K562 (cell line): Measurements from ENCODE around the gene XYLB. TPM values are rescaled to one million over a fixed set of nuclear protein-coding genes. Genes with fewer than 3 reads are reported as not detected.
A peak's percentile ranks its signal among the peaks of the same experiment; 100 is the strongest.

Experiments used
- CEBPB ChIP-seq: fragments of 450-650 bp; IDR thresholded peaks from 2 replicates; pipeline ENCODE4 v1.6.1; 2016; ENCODE audit warnings: missing genetic modification characterization, missing compliant biosample characterization
- CREM ChIP-seq: IDR thresholded peaks from 2 replicates; pipeline ENCODE4 v1.6.1; 2014; ENCODE audit warnings: antibody characterized with exemption, low read depth
- GATA2 ChIP-seq: sonication (generic); formaldehyde crosslinking; IDR thresholded peaks from 2 replicates; pipeline ENCODE4 v1.4.0; 2020; ENCODE audit warnings: mild to moderate bottlenecking, missing genetic modification reagents
- HDAC2 ChIP-seq: fragments of 450-650 bp; IDR thresholded peaks from 2 replicates; pipeline ENCODE4 v1.6.1; 2016; ENCODE audit warnings: mild to moderate bottlenecking
- HDAC8 ChIP-seq: fragments of 450-650 bp; IDR thresholded peaks from 2 replicates; pipeline ENCODE4 v1.6.1; 2016; ENCODE audit warnings: mild to moderate bottlenecking, missing genetic modification characterization, moderate library complexity, missing compliant biosample characterization
- HMG20A ChIP-seq: fragments of 450-650 bp; formaldehyde crosslinking; conservative IDR thresholded peaks from 2 replicates; pipeline ENCODE4 v1.4.0; 2020; ENCODE audit warnings: mild to moderate bottlenecking, mixed read lengths
- ILK ChIP-seq: fragments of 450-650 bp; IDR thresholded peaks from 2 replicates; pipeline ENCODE4 v1.6.1; 2016; ENCODE audit warnings: missing genetic modification characterization, low read depth, mild to moderate bottlenecking, missing compliant biosample characterization, moderate library complexity, borderline replicate concordance
- KLF6 ChIP-seq: fragments of 250-450 bp; sonication (Bioruptor Pico); IDR thresholded peaks from 2 replicates; pipeline ENCODE4 v1.4.0; 2020; ENCODE audit warnings: mild to moderate bottlenecking, moderate library complexity, borderline replicate concordance
- MAFF ChIP-seq: IDR thresholded peaks from 2 replicates; pipeline ENCODE4 v1.6.1; 2012; ENCODE audit warnings: low read length, improper control_type of control experiment
- RBFOX2 ChIP-seq: fragments of 200-400 bp; formaldehyde crosslinking; IDR thresholded peaks from 2 replicates; pipeline ENCODE4 v1.6.1; 2017; ENCODE audit warnings: low read depth, mild to moderate bottlenecking, low read length, moderate library complexity
- RFX5 ChIP-seq: IDR thresholded peaks from 2 replicates; pipeline ENCODE4 v1.6.1; 2011; ENCODE audit warnings: low read depth, mild to moderate bottlenecking, improper control_type of control experiment, low read length
- SMAD1 ChIP-seq: fragments of 150-350 bp; IDR thresholded peaks from 2 replicates; pipeline ENCODE4 v1.6.1; 2014; ENCODE audit warnings: low read length, low read depth; ENCODE audit not compliant: partially characterized antibody
- TRIM24 ChIP-seq, 2 experiments: fragments of 450-650 bp; IDR thresholded peaks; 2 replicates each; pipeline ENCODE4 v1.6.1; 2016
- ZNF695 ChIP-seq: fragments of 450-650 bp; formaldehyde crosslinking; IDR thresholded peaks from 2 replicates; pipeline ENCODE4 v1.4.0; 2020; ENCODE audit warnings: mild to moderate bottlenecking, moderate library complexity
- polyA plus RNA-seq, 8 experiments: library from polyadenylated mRNA; depleted of rRNA in 4 of 8; stranded (reverse) in 5 of 8; unstranded in 3 of 8; fragments of >200 nt; fragmentation: Nextera tagmentation in 2 of 8; fragmentation: Illumina TruSeq in 1 of 8; extraction: Ambion mirVana in 2 of 8; extraction: Trizol in 1 of 8; gene quantifications; 2 replicates each; pipeline versions ENCODE4 v1.2.1 to v1.2.3, GENCODE V29; 2011 to 2014; ENCODE audit warnings: inconsistent platforms in 1 of 8, missing spikeins in 1 of 8
- total RNA-seq, 7 experiments: library from RNA; depleted of rRNA in 6 of 7; stranded (reverse); fragments of >200 nt in 6 of 7; fragmentation: Illumina TruSeq in 2 of 7; extraction: Trizol in 2 of 7; gene quantifications; 2 replicates each; pipeline versions ENCODE4 v1.2.1 to v1.2.3, GENCODE V29; 2011 to 2021; ENCODE audit warnings: low replicate concordance in 1 of 7
- TF ChIP-seq, protein P1 (sequence below): sonication (generic); formaldehyde crosslinking; IDR thresholded peaks from 2 replicates; pipeline ENCODE4 v1.4.0; 2020; ENCODE audit warnings: mild to moderate bottlenecking, missing genetic modification reagents
- TF ChIP-seq, protein P2 (sequence below): fragments of 200-600 bp; sonication (generic); IDR thresholded peaks from one replicate; pipeline ENCODE4 v1.6.1; 2012; ENCODE audit warnings: mild to moderate bottlenecking, low read depth, low read length, inconsistent platforms

Gene XYLB
- total and polyA plus RNA-seq, 9 of the 15 experiments (the other 6 are each of a cell fraction or from before 2014, with no cell fraction given): 4.0 to 20.2 (median 13.2) TPM

DNA sequence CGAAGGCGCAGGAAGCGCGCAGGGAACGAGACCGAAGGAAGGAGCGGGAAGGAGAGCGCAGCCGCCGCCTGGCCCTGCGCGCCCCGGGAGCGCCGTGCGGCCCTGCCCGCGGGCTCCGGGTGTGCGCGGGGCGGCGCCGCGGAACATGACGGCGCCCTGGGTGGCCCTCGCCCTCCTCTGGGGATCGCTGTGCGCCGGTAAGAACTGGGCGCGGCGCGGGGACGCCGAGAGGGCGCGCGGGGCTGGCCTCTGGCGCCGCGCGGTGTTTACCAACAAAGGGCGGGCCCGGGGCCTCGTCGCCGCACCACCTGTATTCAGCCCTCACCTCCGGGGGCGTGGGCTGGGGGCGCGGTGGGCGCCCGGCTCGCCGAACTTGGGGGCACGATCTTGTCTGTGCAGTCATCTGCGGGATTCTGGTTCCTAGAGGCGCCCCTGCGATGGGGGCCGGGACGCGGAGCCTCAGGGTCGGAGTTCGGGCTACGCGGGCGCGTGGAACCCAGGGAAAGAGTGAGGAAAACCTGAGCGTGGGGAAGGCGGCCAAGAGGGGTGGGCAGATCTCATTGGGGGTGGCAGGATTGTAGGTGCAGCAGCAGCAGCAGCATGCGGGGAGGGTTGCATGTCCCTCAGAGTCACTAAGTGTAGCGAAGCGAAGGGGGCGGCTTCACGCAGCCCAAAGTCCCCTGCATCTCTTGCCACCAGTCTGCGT lies 107.7 kb downstream of the XYLB start (continued):
- TF ChIP-seq SMAD1: no peak
- peak; percentile 18; the same call in 1 of the 2 replicates for TF ChIP-seq HDAC2
- TF ChIP-seq RBFOX2: peak; percentile 69
- no peak for TF ChIP-seq GATA2 (CRISPR knock-in tag)
- no peak for TF ChIP-seq RFX5
- TF ChIP-seq ILK: no peak
- no peak for TF ChIP-seq MAFF
- TF ChIP-seq, protein P1, sequence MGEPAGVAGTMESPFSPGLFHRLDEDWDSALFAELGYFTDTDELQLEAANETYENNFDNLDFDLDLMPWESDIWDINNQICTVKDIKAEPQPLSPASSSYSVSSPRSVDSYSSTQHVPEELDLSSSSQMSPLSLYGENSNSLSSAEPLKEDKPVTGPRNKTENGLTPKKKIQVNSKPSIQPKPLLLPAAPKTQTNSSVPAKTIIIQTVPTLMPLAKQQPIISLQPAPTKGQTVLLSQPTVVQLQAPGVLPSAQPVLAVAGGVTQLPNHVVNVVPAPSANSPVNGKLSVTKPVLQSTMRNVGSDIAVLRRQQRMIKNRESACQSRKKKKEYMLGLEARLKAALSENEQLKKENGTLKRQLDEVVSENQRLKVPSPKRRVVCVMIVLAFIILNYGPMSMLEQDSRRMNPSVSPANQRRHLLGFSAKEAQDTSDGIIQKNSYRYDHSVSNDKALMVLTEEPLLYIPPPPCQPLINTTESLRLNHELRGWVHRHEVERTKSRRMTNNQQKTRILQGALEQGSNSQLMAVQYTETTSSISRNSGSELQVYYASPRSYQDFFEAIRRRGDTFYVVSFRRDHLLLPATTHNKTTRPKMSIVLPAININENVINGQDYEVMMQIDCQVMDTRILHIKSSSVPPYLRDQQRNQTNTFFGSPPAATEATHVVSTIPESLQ (CRISPR knock-in tag): 0 out of 2 replicates have a peak, but pooled peaks have one; percentile 9
- TF ChIP-seq ZNF695: no peak
- no peak for TF ChIP-seq HDAC8 (tag)
- TF ChIP-seq TRIM24 (IDR thresholded peaks at IDR 0.05): no peak
- peak; percentile 30; the same call in 1 of the 2 replicates for TF ChIP-seq CREM
- no peak for TF ChIP-seq KLF6 (CRISPR knock-in tag)
- TF ChIP-seq HMG20A (CRISPR knock-in tag): no peak
- TF ChIP-seq, protein P2, sequence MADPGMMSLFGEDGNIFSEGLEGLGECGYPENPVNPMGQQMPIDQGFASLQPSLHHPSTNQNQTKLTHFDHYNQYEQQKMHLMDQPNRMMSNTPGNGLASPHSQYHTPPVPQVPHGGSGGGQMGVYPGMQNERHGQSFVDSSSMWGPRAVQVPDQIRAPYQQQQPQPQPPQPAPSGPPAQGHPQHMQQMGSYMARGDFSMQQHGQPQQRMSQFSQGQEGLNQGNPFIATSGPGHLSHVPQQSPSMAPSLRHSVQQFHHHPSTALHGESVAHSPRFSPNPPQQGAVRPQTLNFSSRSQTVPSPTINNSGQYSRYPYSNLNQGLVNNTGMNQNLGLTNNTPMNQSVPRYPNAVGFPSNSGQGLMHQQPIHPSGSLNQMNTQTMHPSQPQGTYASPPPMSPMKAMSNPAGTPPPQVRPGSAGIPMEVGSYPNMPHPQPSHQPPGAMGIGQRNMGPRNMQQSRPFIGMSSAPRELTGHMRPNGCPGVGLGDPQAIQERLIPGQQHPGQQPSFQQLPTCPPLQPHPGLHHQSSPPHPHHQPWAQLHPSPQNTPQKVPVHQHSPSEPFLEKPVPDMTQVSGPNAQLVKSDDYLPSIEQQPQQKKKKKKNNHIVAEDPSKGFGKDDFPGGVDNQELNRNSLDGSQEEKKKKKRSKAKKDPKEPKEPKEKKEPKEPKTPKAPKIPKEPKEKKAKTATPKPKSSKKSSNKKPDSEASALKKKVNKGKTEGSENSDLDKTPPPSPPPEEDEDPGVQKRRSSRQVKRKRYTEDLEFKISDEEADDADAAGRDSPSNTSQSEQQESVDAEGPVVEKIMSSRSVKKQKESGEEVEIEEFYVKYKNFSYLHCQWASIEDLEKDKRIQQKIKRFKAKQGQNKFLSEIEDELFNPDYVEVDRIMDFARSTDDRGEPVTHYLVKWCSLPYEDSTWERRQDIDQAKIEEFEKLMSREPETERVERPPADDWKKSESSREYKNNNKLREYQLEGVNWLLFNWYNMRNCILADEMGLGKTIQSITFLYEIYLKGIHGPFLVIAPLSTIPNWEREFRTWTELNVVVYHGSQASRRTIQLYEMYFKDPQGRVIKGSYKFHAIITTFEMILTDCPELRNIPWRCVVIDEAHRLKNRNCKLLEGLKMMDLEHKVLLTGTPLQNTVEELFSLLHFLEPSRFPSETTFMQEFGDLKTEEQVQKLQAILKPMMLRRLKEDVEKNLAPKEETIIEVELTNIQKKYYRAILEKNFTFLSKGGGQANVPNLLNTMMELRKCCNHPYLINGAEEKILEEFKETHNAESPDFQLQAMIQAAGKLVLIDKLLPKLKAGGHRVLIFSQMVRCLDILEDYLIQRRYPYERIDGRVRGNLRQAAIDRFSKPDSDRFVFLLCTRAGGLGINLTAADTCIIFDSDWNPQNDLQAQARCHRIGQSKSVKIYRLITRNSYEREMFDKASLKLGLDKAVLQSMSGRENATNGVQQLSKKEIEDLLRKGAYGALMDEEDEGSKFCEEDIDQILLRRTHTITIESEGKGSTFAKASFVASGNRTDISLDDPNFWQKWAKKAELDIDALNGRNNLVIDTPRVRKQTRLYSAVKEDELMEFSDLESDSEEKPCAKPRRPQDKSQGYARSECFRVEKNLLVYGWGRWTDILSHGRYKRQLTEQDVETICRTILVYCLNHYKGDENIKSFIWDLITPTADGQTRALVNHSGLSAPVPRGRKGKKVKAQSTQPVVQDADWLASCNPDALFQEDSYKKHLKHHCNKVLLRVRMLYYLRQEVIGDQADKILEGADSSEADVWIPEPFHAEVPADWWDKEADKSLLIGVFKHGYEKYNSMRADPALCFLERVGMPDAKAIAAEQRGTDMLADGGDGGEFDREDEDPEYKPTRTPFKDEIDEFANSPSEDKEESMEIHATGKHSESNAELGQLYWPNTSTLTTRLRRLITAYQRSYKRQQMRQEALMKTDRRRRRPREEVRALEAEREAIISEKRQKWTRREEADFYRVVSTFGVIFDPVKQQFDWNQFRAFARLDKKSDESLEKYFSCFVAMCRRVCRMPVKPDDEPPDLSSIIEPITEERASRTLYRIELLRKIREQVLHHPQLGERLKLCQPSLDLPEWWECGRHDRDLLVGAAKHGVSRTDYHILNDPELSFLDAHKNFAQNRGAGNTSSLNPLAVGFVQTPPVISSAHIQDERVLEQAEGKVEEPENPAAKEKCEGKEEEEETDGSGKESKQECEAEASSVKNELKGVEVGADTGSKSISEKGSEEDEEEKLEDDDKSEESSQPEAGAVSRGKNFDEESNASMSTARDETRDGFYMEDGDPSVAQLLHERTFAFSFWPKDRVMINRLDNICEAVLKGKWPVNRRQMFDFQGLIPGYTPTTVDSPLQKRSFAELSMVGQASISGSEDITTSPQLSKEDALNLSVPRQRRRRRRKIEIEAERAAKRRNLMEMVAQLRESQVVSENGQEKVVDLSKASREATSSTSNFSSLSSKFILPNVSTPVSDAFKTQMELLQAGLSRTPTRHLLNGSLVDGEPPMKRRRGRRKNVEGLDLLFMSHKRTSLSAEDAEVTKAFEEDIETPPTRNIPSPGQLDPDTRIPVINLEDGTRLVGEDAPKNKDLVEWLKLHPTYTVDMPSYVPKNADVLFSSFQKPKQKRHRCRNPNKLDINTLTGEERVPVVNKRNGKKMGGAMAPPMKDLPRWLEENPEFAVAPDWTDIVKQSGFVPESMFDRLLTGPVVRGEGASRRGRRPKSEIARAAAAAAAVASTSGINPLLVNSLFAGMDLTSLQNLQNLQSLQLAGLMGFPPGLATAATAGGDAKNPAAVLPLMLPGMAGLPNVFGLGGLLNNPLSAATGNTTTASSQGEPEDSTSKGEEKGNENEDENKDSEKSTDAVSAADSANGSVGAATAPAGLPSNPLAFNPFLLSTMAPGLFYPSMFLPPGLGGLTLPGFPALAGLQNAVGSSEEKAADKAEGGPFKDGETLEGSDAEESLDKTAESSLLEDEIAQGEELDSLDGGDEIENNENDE: no peak
- no peak for TF ChIP-seq CEBPB
